Liver (tissue), 9 donors: ENCODE results near the gene LRIT1. TPM values are rescaled to one million over a fixed set of nuclear protein-coding genes. Genes with fewer than 3 reads are reported as not detected.

Experiments
- DNase-seq: peaks from one replicate; pipeline ENCODE4 v3.0.0-alpha.2; 2017; ENCODE audit warnings: low spot score
- H3K27ac ChIP-seq, 2 donors: one replicate each; pipeline ENCODE4 v1.7.0; 2013; ENCODE audit warnings: inconsistent platforms in 2 of 2, low read length in 2 of 2, control low read depth in 1 of 2, low read depth in 1 of 2, mild to moderate bottlenecking in 1 of 2
- H3K27me3 ChIP-seq, 4 donors: one replicate each; pipeline versions ENCODE4 v1.6.1 to v1.7.0; 2013; ENCODE audit warnings: low read length in 3 of 4, inconsistent platforms in 1 of 4, mild to moderate bottlenecking in 1 of 4, moderate library complexity in 1 of 4; ENCODE audit not compliant: control insufficient read depth in 4 of 4, insufficient read depth in 4 of 4
- H3K36me3 ChIP-seq, 4 donors: one replicate each; pipeline versions ENCODE4 v1.6.1 to v1.7.0; 2013; ENCODE audit warnings: low read length in 3 of 4, mild to moderate bottlenecking in 3 of 4, low read depth in 1 of 4, moderate library complexity in 1 of 4; ENCODE audit not compliant: control insufficient read depth in 4 of 4, insufficient read depth in 3 of 4
- H3K4me1 ChIP-seq, 4 donors: one replicate each; pipeline versions ENCODE4 v1.6.1 to v1.7.0; 2013; ENCODE audit warnings: low read length in 3 of 4, mild to moderate bottlenecking in 3 of 4, moderate library complexity in 1 of 4; ENCODE audit not compliant: control insufficient read depth in 4 of 4, insufficient read depth in 4 of 4
- H3K4me3 ChIP-seq, 3 donors: one replicate each; pipeline versions ENCODE4 v1.6.1 to v1.7.0; 2013; ENCODE audit warnings: low read length in 3 of 3, control low read depth in 1 of 3, low read depth in 1 of 3, mild to moderate bottlenecking in 1 of 3
- H3K9ac ChIP-seq, 2 donors: one replicate each; pipeline ENCODE4 v1.7.0; 2013; ENCODE audit warnings: low read length in 2 of 2, mild to moderate bottlenecking in 2 of 2, moderate library complexity in 2 of 2, control low read depth in 1 of 2, low read depth in 1 of 2
- H3K9me3 ChIP-seq, 4 donors: one replicate each; pipeline versions ENCODE4 v1.6.1 to v1.7.0; 2013; ENCODE audit warnings: low read length in 3 of 4; ENCODE audit not compliant: control insufficient read depth in 4 of 4
- ATF3 ChIP-seq: IDR thresholded peaks from 2 replicates; pipeline ENCODE4 v1.6.1; 2016; ENCODE audit warnings: antibody characterized with exemption
- CTCF ChIP-seq: fragments of 150-350 bp; IDR thresholded peaks from 2 replicates; pipeline ENCODE4 v1.5.1; 2017; ENCODE audit warnings: improper control_type of control experiment, low read depth, low read length; ENCODE audit not compliant: missing input control
- EGR1 ChIP-seq, 2 donors: IDR thresholded peaks; 2 replicates each; pipeline ENCODE4 v1.6.1; 2016 to 2018; ENCODE audit warnings: antibody characterized with exemption in 2 of 2, low read depth in 2 of 2
- FOXA1 ChIP-seq: IDR thresholded peaks from 2 replicates; pipeline ENCODE4 v1.6.1; 2016; ENCODE audit warnings: antibody characterized with exemption
- FOXA2 ChIP-seq: IDR thresholded peaks from 2 replicates; pipeline ENCODE4 v1.6.1; 2016; ENCODE audit warnings: antibody characterized with exemption
- GABPA ChIP-seq, 2 donors: IDR thresholded peaks in 1 of 2; conservative IDR thresholded peaks in 1 of 2; 2 replicates each; pipeline ENCODE4 v1.6.1; 2016; ENCODE audit warnings: antibody characterized with exemption in 2 of 2, mild to moderate bottlenecking in 1 of 2, moderate library complexity in 1 of 2
- HNF4A ChIP-seq, 2 donors: conservative IDR thresholded peaks; 2 replicates each; pipeline ENCODE4 v1.6.1; 2016; ENCODE audit warnings: antibody characterized with exemption in 2 of 2, mild to moderate bottlenecking in 2 of 2
- HNF4G ChIP-seq: IDR thresholded peaks from 2 replicates; pipeline ENCODE4 v1.6.1; 2016; ENCODE audit warnings: antibody characterized with exemption
- JUND ChIP-seq, 2 donors: IDR thresholded peaks; 2 replicates each; pipeline ENCODE4 v1.6.1; 2016; ENCODE audit warnings: antibody characterized with exemption in 2 of 2
- NR2F2 ChIP-seq: IDR thresholded peaks from 2 replicates; pipeline ENCODE4 v1.6.1; 2016; ENCODE audit warnings: antibody characterized with exemption
- RAD21 ChIP-seq, 2 donors: IDR thresholded peaks; 2 replicates each; pipeline ENCODE4 v1.6.1; 2016; ENCODE audit warnings: antibody characterized with exemption in 2 of 2, mild to moderate bottlenecking in 2 of 2
- RXRA ChIP-seq, 2 donors: IDR thresholded peaks; 2 replicates each; pipeline ENCODE4 v1.6.1; 2017 to 2018; ENCODE audit warnings: antibody characterized with exemption in 2 of 2, mild to moderate bottlenecking in 1 of 2
- SP1 ChIP-seq: IDR thresholded peaks from 2 replicates; pipeline ENCODE4 v1.6.1; 2018; ENCODE audit warnings: antibody characterized with exemption, mild to moderate bottlenecking
- TAF1 ChIP-seq: conservative IDR thresholded peaks from 2 replicates; pipeline ENCODE4 v1.6.1; 2016; ENCODE audit warnings: antibody characterized with exemption, mild to moderate bottlenecking
- YY1 ChIP-seq: IDR thresholded peaks from 2 replicates; pipeline ENCODE4 v1.6.1; 2016; ENCODE audit warnings: antibody characterized with exemption, mild to moderate bottlenecking
- ZBTB33 ChIP-seq: IDR thresholded peaks from 2 replicates; pipeline ENCODE4 v1.6.1; 2016; ENCODE audit warnings: antibody characterized with exemption
- WGBS: extraction: QIAGEN DNeasy Blood & Tissue Kit; methylation state at CpG from one replicate; pipeline ENCODE4 v1.1.7; 2013; 5-methylcytosine and 5-hydroxymethylcytosine counted together
- polyA plus RNA-seq, 2 donors: library from polyadenylated mRNA; stranded (reverse) in 1 of 2; unstranded in 1 of 2; fragments of 200-250 nt in 1 of 2; fragments of >200 nt in 1 of 2; fragmentation: Nextera tagmentation in 1 of 2; extraction: Ambion mirVana in 1 of 2; gene quantifications; one replicate each; pipeline versions ENCODE4 v1.2.1 to v1.2.3, GENCODE V29; 2013 to 2015
- total RNA-seq, 2 donors: library from RNA; depleted of rRNA; stranded (reverse); fragments of >200 nt; gene quantifications; one replicate each; pipeline ENCODE4 v1.2.3, GENCODE V29; 2014
- TF ChIP-seq, protein P1 (sequence below): IDR thresholded peaks from 2 replicates; pipeline ENCODE4 v1.6.1; 2016; ENCODE audit warnings: antibody characterized with exemption
- TF ChIP-seq, protein P2 (sequence below): IDR thresholded peaks from 2 replicates; pipeline ENCODE4 v1.6.1; 2016; ENCODE audit warnings: antibody characterized with exemption, mild to moderate bottlenecking
- donor health status: healthy.
- donor health status: healthy.
- donor health status: healthy.
- donor health status: healthy.
- donor health status: healthy.

The LRIT1 gene
- total and polyA plus RNA-seq, 4 donors = not detected

GRCh38 chr10:84201682-84202081 is 39.7 kb downstream of the LRIT1 start:
- H3K9me3 ChIP-seq = no peaks in the 10 kb centered on the region
- no peaks in the 10 kb centered on the region for H3K4me1 ChIP-seq
- 91% methylated on average over 11 of the region's 11 CpGs for WGBS
- DNase-seq = no peak
- no peak overlapping the region for H3K27ac ChIP-seq
- no peaks in the 10 kb centered on the region for H3K36me3 ChIP-seq
- no peak overlapping the region for H3K4me3 ChIP-seq
- TF ChIP-seq, protein P1, sequence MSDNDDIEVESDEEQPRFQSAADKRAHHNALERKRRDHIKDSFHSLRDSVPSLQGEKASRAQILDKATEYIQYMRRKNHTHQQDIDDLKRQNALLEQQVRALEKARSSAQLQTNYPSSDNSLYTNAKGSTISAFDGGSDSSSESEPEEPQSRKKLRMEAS = no peak
- TF ChIP-seq NR2F2 (no peak), GABPA (IDR thresholded peaks at IDR 0.05 in 1 of 2, conservative IDR thresholded peaks at IDR 0.05 in 1 of 2) (no peak), FOXA2 (no peak), YY1 (no peak), HNF4G (no peak), TAF1 (no peak), RXRA (IDR thresholded peaks at IDR 0.05) (no peak), ZBTB33 (no peak), FOXA1 (no peak), ATF3 (no peak), CTCF (no peak), EGR1 (IDR thresholded peaks at IDR 0.05; ENCODE audit: low read depth in 2 of 2) (no peak), JUND (IDR thresholded peaks at IDR 0.05) (no peak), SP1 (no peak), HNF4A (conservative IDR thresholded peaks at IDR 0.05) (no peak), RAD21 (IDR thresholded peaks at IDR 0.05) (no peak)
- TF ChIP-seq, protein P2, sequence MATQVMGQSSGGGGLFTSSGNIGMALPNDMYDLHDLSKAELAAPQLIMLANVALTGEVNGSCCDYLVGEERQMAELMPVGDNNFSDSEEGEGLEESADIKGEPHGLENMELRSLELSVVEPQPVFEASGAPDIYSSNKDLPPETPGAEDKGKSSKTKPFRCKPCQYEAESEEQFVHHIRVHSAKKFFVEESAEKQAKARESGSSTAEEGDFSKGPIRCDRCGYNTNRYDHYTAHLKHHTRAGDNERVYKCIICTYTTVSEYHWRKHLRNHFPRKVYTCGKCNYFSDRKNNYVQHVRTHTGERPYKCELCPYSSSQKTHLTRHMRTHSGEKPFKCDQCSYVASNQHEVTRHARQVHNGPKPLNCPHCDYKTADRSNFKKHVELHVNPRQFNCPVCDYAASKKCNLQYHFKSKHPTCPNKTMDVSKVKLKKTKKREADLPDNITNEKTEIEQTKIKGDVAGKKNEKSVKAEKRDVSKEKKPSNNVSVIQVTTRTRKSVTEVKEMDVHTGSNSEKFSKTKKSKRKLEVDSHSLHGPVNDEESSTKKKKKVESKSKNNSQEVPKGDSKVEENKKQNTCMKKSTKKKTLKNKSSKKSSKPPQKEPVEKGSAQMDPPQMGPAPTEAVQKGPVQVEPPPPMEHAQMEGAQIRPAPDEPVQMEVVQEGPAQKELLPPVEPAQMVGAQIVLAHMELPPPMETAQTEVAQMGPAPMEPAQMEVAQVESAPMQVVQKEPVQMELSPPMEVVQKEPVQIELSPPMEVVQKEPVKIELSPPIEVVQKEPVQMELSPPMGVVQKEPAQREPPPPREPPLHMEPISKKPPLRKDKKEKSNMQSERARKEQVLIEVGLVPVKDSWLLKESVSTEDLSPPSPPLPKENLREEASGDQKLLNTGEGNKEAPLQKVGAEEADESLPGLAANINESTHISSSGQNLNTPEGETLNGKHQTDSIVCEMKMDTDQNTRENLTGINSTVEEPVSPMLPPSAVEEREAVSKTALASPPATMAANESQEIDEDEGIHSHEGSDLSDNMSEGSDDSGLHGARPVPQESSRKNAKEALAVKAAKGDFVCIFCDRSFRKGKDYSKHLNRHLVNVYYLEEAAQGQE = no peak
- no peak overlapping the region for H3K9ac ChIP-seq
- H3K27me3 ChIP-seq = peaks cover 0 to 3% (median 0%) of the 10 kb centered on the region in 4 donors
